Heart right ventricle (tissue), 16 donors: ENCODE results near the gene MUC2. TPM values are rescaled to one million over a fixed set of nuclear protein-coding genes. Genes with fewer than 3 reads are reported as not detected.

ENCODE experiments used
- ATAC-seq, 8 donors: fragments of 200-7000 bp; cut with Tn5 transposase; one replicate each; pipeline ENCODE4 v1.9.1; 2020; ENCODE audit warnings: mild to moderate bottlenecking in 8 of 8, moderate library complexity in 8 of 8, moderate number of reproducible peaks in 1 of 8
- DNase-seq, 2 donors: peaks; one replicate each; pipeline ENCODE4 v3.0.0-alpha.2; 2020
- H3K27ac ChIP-seq, 10 donors: fragments of 200-600 bp; sonication (generic) in 2 of 10; one replicate each; pipeline versions ENCODE4 v1.5.0 to v1.8.0; 2020 to 2022; ENCODE audit warnings: mild to moderate bottlenecking in 3 of 10
- H3K27me3 ChIP-seq, 7 donors: fragments of 200-600 bp; one replicate each; pipeline ENCODE4 v1.8.0; 2021 to 2022; ENCODE audit warnings: mild to moderate bottlenecking in 2 of 7
- H3K36me3 ChIP-seq, 9 donors: fragments of 200-600 bp; sonication (generic) in 1 of 9; one replicate each; pipeline versions ENCODE4 v1.5.0 to v1.8.0; 2020 to 2022; ENCODE audit warnings: mild to moderate bottlenecking in 2 of 9
- H3K4me1 ChIP-seq, 9 donors: fragments of 200-600 bp; sonication (generic) in 1 of 9; one replicate each; pipeline versions ENCODE4 v1.5.0 to v1.8.0; 2020 to 2022; ENCODE audit warnings: mild to moderate bottlenecking in 4 of 9
- H3K4me3 ChIP-seq, 10 donors: fragments of 200-600 bp; sonication (generic) in 2 of 10; one replicate each; pipeline versions ENCODE4 v1.5.0 to v1.8.0; 2020 to 2022; ENCODE audit warnings: mild to moderate bottlenecking in 7 of 10, moderate library complexity in 2 of 10
- H3K9me3 ChIP-seq, 11 donors: fragments of 200-600 bp in 10 of 11; sonication (generic) in 2 of 11; one replicate each; pipeline versions ENCODE4 v1.5.0 to v1.8.0; 2013 to 2022; ENCODE audit warnings: mild to moderate bottlenecking in 2 of 11, control low read depth in 1 of 11, moderate library complexity in 1 of 11
- CTCF ChIP-seq, 9 donors: fragments of 200-600 bp; sonication (generic) in 2 of 9; IDR thresholded peaks; one replicate each; pipeline versions ENCODE4 v1.5.0 to v1.8.0; 2021 to 2022; ENCODE audit warnings: antibody characterized with exemption in 9 of 9, mild to moderate bottlenecking in 5 of 9, moderate library complexity in 1 of 9
- WGBS, 2 donors: extraction: QIAGEN DNeasy Blood & Tissue Kit; methylation state at CpG; one replicate each; pipeline ENCODE4 v1.1.7; 2013; ENCODE audit warnings: inconsistent platforms in 1 of 2; 5-methylcytosine and 5-hydroxymethylcytosine counted together
- intact Hi-C, 10 donors: fragments of 100-400 bp; cut with DNase I; formaldehyde crosslinking; loops; one replicate each; pipeline versions ENCODE4 v1.11.1 to v1.14.2; 2022
- polyA plus RNA-seq, 2 donors: library from polyadenylated mRNA; stranded (reverse); fragments of 200-250 nt; gene quantifications; one replicate each; pipeline ENCODE4 v1.2.3, GENCODE V29; 2013
- total RNA-seq, 10 donors: library from RNA; stranded (reverse); fragmentation: NEBNext Ultra II Directional in 3 of 10; extraction: Animal tissue kit (Norgen Biotek cat#: 25700) in 3 of 10; gene quantifications; one replicate each; pipeline versions ENCODE4 v1.2.1 to v1.2.4, GENCODE V29; 2021 to 2023
- donor health status: Arrhythmogenic right ventricular cardiomyopathy.
- donor health status: ischemic (EF 13 %, LVEDD 7.1; RV severe dilation, severe dysfunction).
- donor health status: healthy with polysubstance abuse.
- donor health status: DM: no; HTN: yes; CAD: no.
- donor health status: DM: no; HTN: no; CAD: no.
- donor health status: ischemic (EF 25% LVEDD 6.9; RV normal size, moderate dysfunction).
- donor health status: ischemic (EF 25% LVEDD 5.7; RV mildly dilated, moderate dysfunction).
- donor health status: healthy.
- donor health status: DM: yes; HTN: yes; CAD: no.
- donor health status: Ischemic cardiomyopathy.
- donor health status: ischemic (EF 35%, LVEDD 5.7; RV mildly dilated, moderate dysfunction).
- donor health status: nonischemic (EF 11% LVEDD 7.7; RV severe dilation, severe dysfunction).
- donor health status: DM: yes; HTN: yes; CAD: no.
- donor health status: PGD.
- donor health status: ischemic (EF 29% LVEDD 5.4; RV normal size, mild dysfunction).
- donor health status: nonischemic (EF 23%, LVEDD 6.1; RV moderate dilation, normal function).

MUC2 gene
- total and polyA plus RNA-seq, 12 donors: 0.03 TPM; not detected in 11

- DNase-seq: peak in 1 of 2 donors; percentile 4
Measured at GRCh38 chr11:1049071-1049405, 25.6 kb upstream of the MUC2 start.

DNA sequence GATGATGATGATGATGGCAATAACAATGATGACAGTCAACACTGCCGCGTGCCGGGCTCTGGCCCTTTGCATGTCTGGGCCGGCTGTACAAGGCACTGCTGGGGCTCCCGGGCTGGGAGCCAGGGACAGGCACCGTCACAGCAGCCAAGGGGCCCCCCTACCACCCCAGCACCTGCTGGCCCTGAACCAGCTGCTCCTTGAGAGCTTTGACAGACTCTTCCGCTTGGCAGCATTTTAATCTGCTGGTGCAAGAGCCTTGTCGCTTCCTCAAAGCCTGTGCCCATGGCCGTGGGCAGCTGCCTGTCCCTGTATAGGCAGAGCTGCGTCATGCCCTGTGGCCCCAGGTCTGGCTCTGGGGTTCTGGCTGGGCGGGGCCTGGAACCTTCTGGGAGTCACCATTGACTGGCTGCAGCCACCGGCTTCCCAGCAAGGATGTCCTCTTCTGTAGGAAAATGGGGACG, 25.2 kb upstream of the MUC2 start:
- ATAC-seq (no peak), DNase-seq (peak in 1 of 2 donors; percentile 11)
- no peak overlapping the region for H3K4me3 ChIP-seq
- intact Hi-C loops: loop anchor here in 2 of 10 donors (10.0 kb wide), 2 partner anchors 125 to 195 kb away; partner anchors contain the start of gene AP2A2 (in 1 of the 2)
- no peaks in the 10 kb centered on the region for H3K36me3 ChIP-seq
- H3K4me1 ChIP-seq: peaks cover 0 to 28% (median 0%) of the 10 kb centered on the region in 9 donors
- H3K27ac ChIP-seq: no peak overlapping the region
- TF ChIP-seq CTCF (IDR thresholded peaks at IDR 0.05): no peak
- WGBS, 2 donors: 66 to 69% methylated on average over 13 of the region's 13 CpGs
- peaks cover 0 to 6% (median 0%) of the 10 kb centered on the region in 11 donors for H3K9me3 ChIP-seq
- H3K27me3 ChIP-seq: peaks cover 0 to 49% (median 39%) of the 10 kb centered on the region in 7 donors

More at GRCh38 chr11:1049071-1049405, 25.6 kb upstream of the MUC2 start:
- Histone ChIP-seq H3K4me3 (no peak overlapping the region), H3K27ac (no peak overlapping the region), H3K27me3 (peaks cover 0 to 45% (median 35%) of the 10 kb centered on the region in 7 donors), H3K9me3 (peaks cover 0 to 6% (median 0%) of the 10 kb centered on the region in 11 donors), H3K4me1 (peaks cover 0 to 24% (median 0%) of the 10 kb centered on the region in 9 donors), H3K36me3 (no peaks in the 10 kb centered on the region)
- intact Hi-C loops: loop anchor here in 2 of 10 donors (10.0 kb wide), 2 partner anchors 124 to 194 kb away; partner anchors contain the start of gene AP2A2 (in 1 of the 2)
- no peak for ATAC-seq
- no peak for TF ChIP-seq CTCF (IDR thresholded peaks at IDR 0.05)
- 90 to 93% methylated on average over 6 of the region's 6 CpGs for WGBS, 2 donors

- intact Hi-C loops: loop anchor here in 9 of 10 donors (2.0 to 10.0 kb wide), 7 partner anchors 115 to 205 kb away; partner anchors contain the start of gene AP2A2 (in 2 of the 9)
- 80 to 83% methylated on average over 18 of the region's 18 CpGs for WGBS, 2 donors
Measured at GRCh38 chr11:1049911-1050580, 24.6 kb upstream of the MUC2 start.

More at GRCh38 chr11:1049911-1050580, 24.6 kb upstream of the MUC2 start:
- Histone ChIP-seq H3K27ac (no peak overlapping the region), H3K27me3 (peaks cover 0 to 54% (median 43%) of the 10 kb centered on the region in 7 donors), H3K36me3 (no peaks in the 10 kb centered on the region), H3K4me3 (no peak overlapping the region), H3K9me3 (peaks cover 0 to 2% (median 0%) of the 10 kb centered on the region in 11 donors), H3K4me1 (peaks cover 0 to 31% (median 0%) of the 10 kb centered on the region in 9 donors)
- TF ChIP-seq CTCF (IDR thresholded peaks at IDR 0.05): no peak
- ATAC-seq (peak in 1 of 8 donors; percentile 14), DNase-seq (peak in 1 of 2 donors; percentile 8)
